Measurements from ENCODE around the gene DMBT1. TPM values are rescaled to one million over a fixed set of nuclear protein-coding genes. Genes with fewer than 3 reads are reported as not detected.

Gene DMBT1
- total and polyA plus RNA-seq, 12 donors = under 0.01 to 0.32 (median 0.15) TPM; not detected in 7

DNA sequence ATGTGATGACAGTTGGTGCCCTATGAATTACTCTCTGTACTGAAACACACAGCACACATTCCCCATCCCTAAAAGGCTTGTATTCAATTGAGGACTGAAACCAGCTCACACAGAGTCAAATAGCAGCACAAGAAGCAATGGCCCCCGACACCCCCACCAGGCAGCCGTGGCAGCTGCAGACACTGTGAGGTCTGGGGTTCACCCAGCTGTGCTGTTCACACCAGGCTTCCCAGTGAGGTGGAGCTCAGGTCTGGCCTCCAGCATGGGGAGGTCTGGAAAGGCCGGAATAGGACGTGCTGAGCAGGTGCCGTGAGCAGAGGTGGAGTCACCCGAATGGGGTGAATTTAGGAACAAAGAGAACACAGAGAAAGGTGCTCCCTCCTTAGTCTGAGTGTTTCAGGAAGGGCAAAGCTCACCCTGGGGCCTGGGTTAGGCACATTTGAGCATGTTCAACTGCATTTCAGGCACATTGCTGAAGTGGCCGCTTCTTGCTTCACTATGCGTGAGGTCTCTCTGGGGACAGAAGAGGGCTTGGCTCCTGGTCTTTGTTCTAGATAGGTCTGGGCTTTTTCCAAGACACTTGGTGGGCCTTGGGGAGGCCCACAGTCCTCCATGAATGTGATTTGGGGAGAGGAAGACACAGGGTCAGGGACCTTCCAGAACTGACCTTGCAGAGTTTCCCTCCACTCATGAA lies 97.9 kb downstream of the DMBT1 start:
- no peaks in the 10 kb centered on the region for H3K36me3 ChIP-seq (replicated peaks in 1 of 2)
- intact Hi-C loops (cut with DNase I) = no loop called here
- H3K4me3 ChIP-seq = no peak overlapping the region
- DNase-seq = no peak
- WGBS, 4 donors = 79 to 92% (median 82%) methylated on average over 8 of the region's 8 CpGs
- no peaks in the 10 kb centered on the region for H3K4me1 ChIP-seq (replicated peaks in 1 of 2)
- no peaks in the 10 kb centered on the region for H3K27me3 ChIP-seq
- no peaks in the 10 kb centered on the region for H3K9me3 ChIP-seq (replicated peaks in 1 of 3)
- no peak overlapping the region for H3K27ac ChIP-seq
- TF ChIP-seq POLR2A (IDR thresholded peaks at IDR 0.05) = no peak
- TF ChIP-seq, protein P1, sequence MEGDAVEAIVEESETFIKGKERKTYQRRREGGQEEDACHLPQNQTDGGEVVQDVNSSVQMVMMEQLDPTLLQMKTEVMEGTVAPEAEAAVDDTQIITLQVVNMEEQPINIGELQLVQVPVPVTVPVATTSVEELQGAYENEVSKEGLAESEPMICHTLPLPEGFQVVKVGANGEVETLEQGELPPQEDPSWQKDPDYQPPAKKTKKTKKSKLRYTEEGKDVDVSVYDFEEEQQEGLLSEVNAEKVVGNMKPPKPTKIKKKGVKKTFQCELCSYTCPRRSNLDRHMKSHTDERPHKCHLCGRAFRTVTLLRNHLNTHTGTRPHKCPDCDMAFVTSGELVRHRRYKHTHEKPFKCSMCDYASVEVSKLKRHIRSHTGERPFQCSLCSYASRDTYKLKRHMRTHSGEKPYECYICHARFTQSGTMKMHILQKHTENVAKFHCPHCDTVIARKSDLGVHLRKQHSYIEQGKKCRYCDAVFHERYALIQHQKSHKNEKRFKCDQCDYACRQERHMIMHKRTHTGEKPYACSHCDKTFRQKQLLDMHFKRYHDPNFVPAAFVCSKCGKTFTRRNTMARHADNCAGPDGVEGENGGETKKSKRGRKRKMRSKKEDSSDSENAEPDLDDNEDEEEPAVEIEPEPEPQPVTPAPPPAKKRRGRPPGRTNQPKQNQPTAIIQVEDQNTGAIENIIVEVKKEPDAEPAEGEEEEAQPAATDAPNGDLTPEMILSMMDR (IDR thresholded peaks at IDR 0.05) = no peak

- Histone ChIP-seq H3K9me3 (replicated peaks in 1 of 3) (no peaks in the 10 kb centered on the region), H3K4me3 (no peak overlapping the region), H3K27ac (no peak overlapping the region), H3K27me3 (no peaks in the 10 kb centered on the region), H3K4me1 (replicated peaks in 1 of 2) (no peaks in the 10 kb centered on the region), H3K36me3 (replicated peaks in 1 of 2) (no peaks in the 10 kb centered on the region)
- TF ChIP-seq, protein P1 (IDR thresholded peaks at IDR 0.05) = no peak
- no peak for TF ChIP-seq POLR2A (IDR thresholded peaks at IDR 0.05)
- intact Hi-C loops (cut with DNase I) = no loop called here
- 62 to 81% (median 76%) methylated on average over 6 of the region's 6 CpGs for WGBS, 4 donors
- no peak for DNase-seq
Measured at GRCh38 chr10:122659126-122659525, 98.6 kb downstream of the DMBT1 start.

DNA sequence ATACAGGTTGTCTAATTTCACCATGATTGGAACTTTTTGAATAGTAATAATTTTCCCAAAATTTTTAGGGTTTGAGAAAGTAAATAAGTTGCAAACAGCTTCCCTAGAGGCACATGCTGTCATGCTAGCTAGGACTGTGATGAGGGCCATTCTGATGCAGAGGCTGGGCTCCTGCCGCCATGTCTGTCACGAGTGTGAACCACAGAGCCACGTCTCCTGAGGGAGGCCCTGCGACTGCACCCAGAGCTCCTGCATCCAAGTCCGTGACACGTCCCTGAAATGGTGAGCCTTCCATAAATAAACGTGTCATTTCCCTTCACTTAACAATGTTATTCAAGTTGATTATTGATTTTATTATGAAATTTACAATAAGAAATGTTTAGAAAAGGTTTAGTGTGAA lies 99.1 kb downstream of the DMBT1 start:
- Histone ChIP-seq H3K4me3 (no peak overlapping the region), H3K36me3 (replicated peaks in 1 of 2) (no peaks in the 10 kb centered on the region), H3K27ac (no peak overlapping the region), H3K27me3 (no peaks in the 10 kb centered on the region), H3K4me1 (replicated peaks in 1 of 2) (no peaks in the 10 kb centered on the region), H3K9me3 (replicated peaks in 1 of 3) (no peaks in the 10 kb centered on the region)
- TF ChIP-seq POLR2A (IDR thresholded peaks at IDR 0.05) = no peak
- TF ChIP-seq, protein P1 (IDR thresholded peaks at IDR 0.05) = no peak
- no peak for DNase-seq
- intact Hi-C loops (cut with DNase I) = no loop called here
- 71 to 81% (median 78%) methylated on average over 7 of the region's 7 CpGs for WGBS, 4 donors

DNA sequence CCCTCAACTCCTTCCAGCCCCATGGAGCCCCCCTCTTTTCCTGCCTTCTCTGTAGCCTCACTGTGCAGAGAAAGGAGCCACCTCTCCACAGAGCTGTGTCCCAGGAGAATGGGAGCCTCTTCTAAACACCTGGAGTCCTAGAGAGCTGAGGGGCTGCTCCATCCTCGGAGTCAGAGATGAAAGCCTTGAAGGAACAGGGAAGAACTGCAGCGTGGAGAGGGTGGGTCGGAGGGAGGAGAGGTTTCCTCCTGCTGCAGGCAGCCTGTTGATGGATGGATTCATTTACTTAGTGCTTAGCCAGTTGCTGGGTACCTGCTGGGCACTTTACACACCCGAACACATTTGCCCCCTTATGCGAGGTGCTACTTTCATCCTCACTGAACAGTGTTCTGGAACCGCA lies 100.1 kb downstream of the DMBT1 start:
- H3K27me3 ChIP-seq = no peaks in the 10 kb centered on the region
- H3K4me1 ChIP-seq (replicated peaks in 1 of 2) = no peaks in the 10 kb centered on the region
- no peak overlapping the region for H3K27ac ChIP-seq
- intact Hi-C loops (cut with DNase I) = no loop called here
- H3K4me3 ChIP-seq = no peak overlapping the region
- TF ChIP-seq, protein P1 (IDR thresholded peaks at IDR 0.05) = no peak
- TF ChIP-seq POLR2A (IDR thresholded peaks at IDR 0.05) = no peak
- WGBS, 4 donors = 64 to 77% (median 74%) methylated on average over 6 of the region's 6 CpGs
- no peaks in the 10 kb centered on the region for H3K9me3 ChIP-seq (replicated peaks in 1 of 3)
- no peak for DNase-seq
- H3K36me3 ChIP-seq (replicated peaks in 1 of 2) = no peaks in the 10 kb centered on the region
